Skeletal muscle satellite cell (primary cell): ENCODE measurements around the gene GPHB5.

Source experiments
- H3K27me3 ChIP-seq: 2 replicates; pipeline ENCODE4 v1.7.0; 2013; ENCODE audit warnings: low read length; ENCODE audit not compliant: control insufficient read depth, insufficient read depth
- H3K36me3 ChIP-seq: 2 replicates; pipeline ENCODE4 v1.7.0; 2013; ENCODE audit warnings: mild to moderate bottlenecking, control low read depth, low read length; ENCODE audit not compliant: insufficient read depth
- H3K4me1 ChIP-seq: 2 replicates; pipeline ENCODE4 v1.7.0; 2013; ENCODE audit warnings: low read length; ENCODE audit not compliant: control insufficient read depth, insufficient read depth
- H3K4me2 ChIP-seq: 2 replicates; pipeline ENCODE4 v1.7.0; 2013; ENCODE audit warnings: mild to moderate bottlenecking, low read length
- H3K4me3 ChIP-seq: 2 replicates; pipeline ENCODE4 v1.7.0; 2013; ENCODE audit warnings: low read length
- H3K9ac ChIP-seq: 2 replicates; pipeline ENCODE4 v1.7.0; 2013; ENCODE audit warnings: mild to moderate bottlenecking, low read depth, low read length, moderate library complexity
- H3K9me3 ChIP-seq: replicated peaks from 2 replicates; pipeline ENCODE4 v1.7.0; 2013; ENCODE audit warnings: mild to moderate bottlenecking, control low read depth, low read length

Gene GPHB5

DNA sequence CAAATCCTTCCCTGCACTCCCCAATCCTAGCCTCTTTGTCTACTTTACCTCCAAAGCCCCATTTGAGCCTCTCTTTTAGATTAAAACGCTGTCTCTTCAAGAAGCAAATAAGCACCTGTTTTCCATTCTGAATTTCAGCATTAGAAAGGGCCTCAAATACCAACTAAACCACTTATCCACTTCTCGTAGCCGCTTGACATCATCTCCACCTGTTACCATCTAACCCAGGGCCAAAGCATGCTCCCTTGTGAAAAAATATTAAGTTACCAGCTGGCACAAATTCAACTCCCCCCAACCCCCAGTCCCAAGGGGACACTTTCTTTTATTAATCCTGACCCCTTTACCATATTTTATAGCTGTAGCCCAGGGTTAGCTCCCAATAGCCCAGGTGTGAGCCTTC lies 43.1 kb downstream of the GPHB5 start:
- H3K36me3 ChIP-seq = no peaks in the 10 kb centered on the region
- H3K9ac ChIP-seq = no peak overlapping the region

DNA sequence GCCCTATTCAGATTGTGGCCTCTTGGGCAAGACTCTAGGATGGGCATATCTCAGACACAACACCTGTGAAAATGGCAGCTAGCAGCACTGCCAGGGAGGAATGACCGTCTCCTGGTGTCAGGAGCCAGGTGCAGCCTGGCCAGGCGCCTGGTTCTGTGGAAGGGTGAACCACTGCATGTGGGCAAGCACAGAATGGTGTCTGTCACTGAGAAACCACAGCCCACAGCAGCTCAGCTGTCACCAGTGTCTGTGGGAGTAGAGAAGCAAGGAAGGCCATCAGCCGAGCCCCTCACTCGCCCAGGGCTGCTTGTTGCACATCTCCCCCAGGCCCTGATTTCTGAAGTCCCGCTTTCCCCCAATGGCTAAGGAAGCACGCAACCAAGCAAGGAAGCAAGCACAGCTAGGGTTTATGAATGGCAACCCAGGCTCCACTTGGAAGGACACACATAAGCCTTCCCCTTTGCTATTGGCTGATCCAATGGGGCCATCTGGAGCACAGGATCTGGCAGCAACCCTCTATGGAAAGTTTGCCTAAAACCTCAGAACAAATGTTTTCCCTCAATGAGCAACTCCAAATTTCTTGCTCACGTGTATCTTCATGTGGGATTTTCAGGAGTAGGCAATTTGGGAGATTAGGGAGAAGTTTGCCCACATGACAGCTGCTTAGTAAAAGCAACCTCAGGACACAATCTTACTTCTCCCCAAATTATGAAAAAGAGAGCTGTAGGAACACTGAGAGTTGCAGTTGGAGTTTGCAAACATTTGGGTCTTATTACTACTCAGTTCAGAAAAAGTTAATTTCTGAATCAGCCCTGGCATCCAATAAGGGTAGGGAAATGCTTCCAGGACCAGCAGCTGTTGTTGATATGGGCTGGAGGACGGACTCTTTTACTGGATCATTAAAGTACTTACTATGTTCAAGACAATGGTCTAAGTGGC lies 44.7 kb downstream of the GPHB5 start:
- no peak overlapping the region for H3K9ac ChIP-seq
- no peaks in the 10 kb centered on the region for H3K36me3 ChIP-seq
- no peak overlapping the region for H3K4me2 ChIP-seq
- H3K4me1 ChIP-seq = no peaks in the 10 kb centered on the region
- H3K27me3 ChIP-seq = peaks cover 13% of the 10 kb centered on the region
- H3K9me3 ChIP-seq = no peaks in the 10 kb centered on the region
- H3K4me3 ChIP-seq = no peak overlapping the region

More for the DNA sequence above, 43.1 kb downstream of the GPHB5 start:
- H3K4me1 ChIP-seq = no peaks in the 10 kb centered on the region
- no peak overlapping the region for H3K4me3 ChIP-seq
- H3K4me2 ChIP-seq = no peak overlapping the region
- no peaks in the 10 kb centered on the region for H3K9me3 ChIP-seq
- peaks cover 13% of the 10 kb centered on the region for H3K27me3 ChIP-seq

DNA sequence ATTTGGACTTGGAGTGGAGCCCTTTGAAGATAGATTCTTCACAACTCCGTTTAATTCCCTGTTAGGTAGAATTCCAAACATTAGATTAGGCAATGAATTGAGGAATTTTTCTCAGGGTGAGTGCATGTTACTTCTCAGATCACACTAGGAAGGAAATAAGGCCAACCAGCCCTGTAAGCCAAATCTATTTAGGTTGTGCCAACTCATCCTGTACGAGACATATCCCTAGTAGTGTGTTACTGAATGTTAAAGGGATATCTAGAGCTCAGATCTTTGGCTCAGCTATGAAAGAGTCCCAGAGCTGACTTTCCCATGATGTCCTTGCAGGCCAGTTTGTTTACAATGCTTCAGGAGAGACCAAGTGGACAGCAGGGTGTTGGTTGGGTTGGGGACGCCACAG lies 45.6 kb downstream of the GPHB5 start:
- Histone ChIP-seq H3K27me3 (peaks cover 18% of the 10 kb centered on the region), H3K9me3 (no peaks in the 10 kb centered on the region), H3K9ac (no peak overlapping the region), H3K36me3 (no peaks in the 10 kb centered on the region), H3K4me1 (no peaks in the 10 kb centered on the region), H3K4me2 (no peak overlapping the region), H3K4me3 (no peak overlapping the region)

DNA sequence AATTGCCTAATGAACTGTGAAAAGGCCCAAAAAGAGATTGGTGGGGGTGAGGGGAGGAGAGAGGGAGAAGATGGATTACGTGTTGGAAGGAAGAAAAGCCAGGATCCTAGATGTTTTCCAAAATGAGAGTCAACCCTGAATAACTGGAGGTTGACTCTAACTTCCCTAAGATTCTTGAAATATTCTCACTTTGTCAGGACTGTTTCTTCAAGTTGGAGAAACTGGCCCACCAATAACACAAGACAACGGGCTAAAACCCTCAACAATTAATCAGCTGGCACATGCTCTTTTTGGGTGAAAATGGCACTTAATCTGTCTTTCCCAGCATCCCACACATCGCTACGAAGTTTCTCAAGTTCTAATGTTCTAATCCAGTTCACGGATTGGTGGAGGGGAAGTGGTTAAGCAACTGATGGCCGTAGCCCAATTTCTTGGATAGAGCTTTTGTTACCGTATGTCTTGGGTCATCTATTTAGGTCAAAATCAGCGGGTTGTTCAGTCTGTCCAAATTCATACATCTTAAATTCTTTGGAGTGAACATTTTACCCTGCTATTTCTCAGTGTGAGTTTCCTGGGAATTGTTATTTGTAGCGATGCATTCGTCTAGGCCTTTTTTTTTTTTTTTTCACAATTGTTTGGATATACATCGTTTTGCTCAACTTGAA lies 49.0 kb downstream of the GPHB5 start:
- Histone ChIP-seq H3K4me2 (no peak overlapping the region), H3K4me3 (no peak overlapping the region), H3K9me3 (no peaks in the 10 kb centered on the region), H3K36me3 (no peaks in the 10 kb centered on the region), H3K27me3 (peaks cover 18% of the 10 kb centered on the region), H3K9ac (no peak overlapping the region), H3K4me1 (no peaks in the 10 kb centered on the region)

DNA sequence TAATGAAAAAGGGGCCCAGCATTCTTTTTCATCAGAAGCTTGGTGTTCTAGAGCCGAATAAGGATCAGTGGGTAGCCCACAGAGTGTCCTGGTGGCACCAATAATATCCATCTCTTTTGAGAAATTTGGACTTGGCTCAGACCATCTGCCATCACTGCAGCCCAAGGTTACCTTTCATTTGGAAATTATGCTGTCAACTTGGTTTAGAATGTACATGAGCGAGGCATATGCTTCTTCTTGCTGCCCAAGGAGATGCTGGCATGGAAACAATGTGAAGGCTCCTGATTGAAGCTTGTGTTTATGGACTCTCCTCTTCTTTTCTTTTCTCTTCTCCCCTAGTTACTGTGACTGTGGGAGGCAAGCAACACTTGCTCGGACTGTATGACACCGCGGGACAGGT lies 50.0 kb downstream of the GPHB5 start:
- Histone ChIP-seq H3K27me3 (peaks cover 14% of the 10 kb centered on the region), H3K36me3 (no peaks in the 10 kb centered on the region)

DNA sequence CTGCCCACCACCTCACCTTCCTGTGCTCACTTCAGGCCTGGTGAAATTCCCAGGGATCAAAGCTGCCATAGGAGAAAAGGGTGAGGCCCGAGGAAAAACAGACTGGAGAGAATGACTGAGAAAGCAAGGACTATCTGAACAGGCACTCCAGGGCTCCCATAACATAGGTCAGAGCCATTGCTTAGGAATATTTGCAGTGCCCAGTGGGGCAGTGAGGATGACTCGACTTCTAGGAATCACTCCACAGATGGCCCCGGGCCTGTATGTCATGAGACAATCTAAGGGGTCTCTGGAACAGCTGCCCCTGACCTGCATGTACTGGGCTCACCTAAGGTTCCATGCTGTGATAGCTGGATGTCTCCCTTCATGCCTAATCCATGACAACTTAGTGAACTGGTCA lies 51.6 kb downstream of the GPHB5 start:
- Histone ChIP-seq H3K9ac (no peak overlapping the region), H3K4me1 (no peaks in the 10 kb centered on the region), H3K9me3 (no peaks in the 10 kb centered on the region), H3K4me2 (no peak overlapping the region), H3K27me3 (peaks cover 5% of the 10 kb centered on the region), H3K4me3 (no peak overlapping the region), H3K36me3 (no peaks in the 10 kb centered on the region)

More for the DNA sequence above, 50.0 kb downstream of the GPHB5 start:
- Histone ChIP-seq H3K4me3 (no peak overlapping the region), H3K9me3 (no peaks in the 10 kb centered on the region), H3K4me2 (no peak overlapping the region), H3K4me1 (no peaks in the 10 kb centered on the region), H3K9ac (no peak overlapping the region)

DNA sequence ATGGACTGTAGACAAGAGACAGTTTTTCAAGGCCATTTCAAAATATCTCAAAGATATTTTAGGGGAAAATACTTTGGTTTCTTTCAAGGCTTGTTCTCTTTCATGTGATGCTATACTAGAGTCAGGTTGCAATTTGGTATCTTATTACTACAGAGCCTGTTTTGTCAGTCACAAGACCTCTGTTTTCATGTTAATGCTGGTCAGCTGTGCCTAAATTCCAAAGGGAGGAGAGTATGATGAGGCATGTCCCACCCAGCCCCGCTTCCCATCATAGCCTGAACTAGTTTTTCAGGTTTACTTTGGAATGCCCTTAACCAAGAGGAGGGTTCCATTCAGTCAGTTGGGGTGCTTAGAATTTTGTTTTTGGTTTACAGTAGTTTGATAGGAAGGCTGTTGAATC lies 52.6 kb downstream of the GPHB5 start:
- H3K4me2 ChIP-seq = no peak overlapping the region
- H3K27me3 ChIP-seq = peaks cover 5% of the 10 kb centered on the region
- no peaks in the 10 kb centered on the region for H3K36me3 ChIP-seq
- no peaks in the 10 kb centered on the region for H3K4me1 ChIP-seq
- H3K4me3 ChIP-seq = no peak overlapping the region
- H3K9me3 ChIP-seq = no peaks in the 10 kb centered on the region
- no peak overlapping the region for H3K9ac ChIP-seq
